ENCODE data around the gene RAMP1. TPM values are rescaled to one million over a fixed set of nuclear protein-coding genes. Genes with fewer than 3 reads are reported as not detected.

RAMP1 gene
- total and polyA plus RNA-seq, 2 experiments from 2014 or later = 5.6 to 5.7 TPM

DNA sequence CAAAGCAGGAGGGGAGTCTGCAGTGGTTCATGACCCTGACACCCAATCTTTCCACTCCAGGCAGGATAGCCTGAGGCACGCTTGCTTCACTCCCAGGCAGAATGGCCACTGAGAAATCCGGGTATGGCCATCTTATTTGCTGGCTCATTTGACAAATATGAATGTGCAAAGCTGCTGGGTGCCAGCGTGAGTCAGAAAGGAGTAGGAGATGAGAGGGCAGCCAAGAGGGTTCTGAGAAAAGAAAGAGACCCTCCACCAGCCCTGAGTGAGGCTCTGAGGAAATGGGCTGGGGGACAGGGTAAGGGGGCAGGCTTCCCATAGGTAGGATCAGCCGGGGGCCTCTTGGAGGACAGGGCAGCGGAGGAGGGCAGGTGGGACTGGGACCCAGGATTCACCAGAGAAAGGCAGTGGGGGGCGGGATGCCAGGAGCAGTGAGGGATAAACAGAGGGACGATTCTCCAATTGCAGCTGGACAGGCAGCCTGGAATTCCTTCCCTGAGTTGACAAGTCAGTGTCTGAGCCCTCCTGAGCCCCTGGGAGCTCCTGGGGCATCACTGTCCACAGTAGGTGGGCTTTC is 15.2 kb downstream of the RAMP1 start:
- H3K4me3 ChIP-seq = no peak overlapping the region
- H3K27me3 ChIP-seq = no peaks in the 10 kb centered on the region
- no peaks in the 10 kb centered on the region for H3K9me3 ChIP-seq (ENCODE audit: low read depth)
- TF ChIP-seq CTCF (IDR thresholded peaks at IDR 0.05; ENCODE audit: low read depth, low read length) = no peak
- H3K4me1 ChIP-seq (ENCODE audit: low read depth) = no peaks in the 10 kb centered on the region
- no peak overlapping the region for H3K27ac ChIP-seq
- H3K36me3 ChIP-seq = no peaks in the 10 kb centered on the region
- DNase-seq (ENCODE audit: low read depth in 1 of 2, low spot score in 1 of 2) = peak in 1 of 2 donors; percentile 57

- H3K27ac ChIP-seq = no peak overlapping the region
- H3K9me3 ChIP-seq (ENCODE audit: low read depth) = no peaks in the 10 kb centered on the region
- H3K36me3 ChIP-seq = no peaks in the 10 kb centered on the region
- no peaks in the 10 kb centered on the region for H3K27me3 ChIP-seq
- TF ChIP-seq CTCF (IDR thresholded peaks at IDR 0.05; ENCODE audit: low read depth, low read length) = no peak
- H3K4me3 ChIP-seq = no peak overlapping the region
- no peak for DNase-seq (ENCODE audit: low read depth in 1 of 2, low spot score in 1 of 2)
- no peaks in the 10 kb centered on the region for H3K4me1 ChIP-seq (ENCODE audit: low read depth)
These were observed 16.0 kb downstream of the RAMP1 start for GRCh38 chr2:237875256-237876060.

DNA sequence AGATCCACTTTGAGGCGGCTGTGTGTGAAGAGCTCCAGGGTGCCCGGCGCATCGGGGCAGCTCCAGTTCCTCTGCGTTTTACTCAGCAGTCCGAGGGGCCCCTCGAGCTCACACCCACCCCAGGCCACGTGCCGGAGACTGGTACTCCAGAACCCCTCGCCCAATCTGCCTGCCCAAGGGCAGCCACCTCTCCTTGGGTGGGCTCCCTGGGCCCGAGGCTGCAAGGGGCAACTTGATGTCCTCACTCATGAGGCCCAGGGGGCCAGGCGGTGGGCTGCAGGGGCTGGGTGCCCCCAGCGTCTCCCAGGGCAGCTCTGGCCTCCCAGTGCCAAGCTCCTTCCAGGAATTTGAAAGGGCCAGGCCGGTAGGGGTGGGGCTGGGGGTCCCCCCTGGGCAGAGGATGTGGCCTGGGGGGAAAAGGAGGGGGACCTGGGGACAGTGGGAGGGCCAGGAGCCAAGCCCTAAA is 16.7 kb downstream of the RAMP1 start:
- Histone ChIP-seq H3K9me3 (ENCODE audit: low read depth) (no peaks in the 10 kb centered on the region), H3K4me3 (no peak overlapping the region), H3K27me3 (no peaks in the 10 kb centered on the region), H3K27ac (no peak overlapping the region), H3K4me1 (ENCODE audit: low read depth) (no peaks in the 10 kb centered on the region), H3K36me3 (no peaks in the 10 kb centered on the region)
- no peak for DNase-seq (ENCODE audit: low read depth in 1 of 2, low spot score in 1 of 2)
- TF ChIP-seq CTCF (IDR thresholded peaks at IDR 0.05; ENCODE audit: low read depth, low read length) = no peak

- no peaks in the 10 kb centered on the region for H3K36me3 ChIP-seq
These were observed 17.1 kb downstream of the RAMP1 start for GRCh38 chr2:237876532-237876931.

GRCh38 chr2:237876951-237877491 is 17.6 kb downstream of the RAMP1 start:
- no peak overlapping the region for H3K27ac ChIP-seq
- H3K9me3 ChIP-seq (ENCODE audit: low read depth) = no peaks in the 10 kb centered on the region
- H3K4me3 ChIP-seq = no peak overlapping the region
- DNase-seq (ENCODE audit: low read depth in 1 of 2, low spot score in 1 of 2) = no peak
- no peaks in the 10 kb centered on the region for H3K4me1 ChIP-seq (ENCODE audit: low read depth)
- no peaks in the 10 kb centered on the region for H3K36me3 ChIP-seq
- no peaks in the 10 kb centered on the region for H3K27me3 ChIP-seq
- no peak for TF ChIP-seq CTCF (IDR thresholded peaks at IDR 0.05; ENCODE audit: low read depth, low read length)

More at GRCh38 chr2:237876532-237876931, 17.1 kb downstream of the RAMP1 start:
- no peaks in the 10 kb centered on the region for H3K27me3 ChIP-seq
- DNase-seq (ENCODE audit: low read depth in 1 of 2, low spot score in 1 of 2) = no peak
- H3K4me1 ChIP-seq (ENCODE audit: low read depth) = no peaks in the 10 kb centered on the region
- no peak overlapping the region for H3K27ac ChIP-seq
- no peaks in the 10 kb centered on the region for H3K9me3 ChIP-seq (ENCODE audit: low read depth)
- H3K4me3 ChIP-seq = no peak overlapping the region
- TF ChIP-seq CTCF (IDR thresholded peaks at IDR 0.05; ENCODE audit: low read depth, low read length) = no peak

Data from cardiac muscle cell (in vitro differentiated cells and primary cell).